GM21447 (cell line): ENCODE measurements around the gene ARL3.

Source experiments
- ATAC-seq: cut with Tn5 transposase; IDR thresholded peaks from one replicate; pipeline ENCODE4 v1.9.1; 2021; ENCODE audit not compliant: unreplicated experiment

Gene ARL3

GRCh38 chr10:102642736-102643335 lies 71.4 kb downstream of the ARL3 start:
- no peak for ATAC-seq

GRCh38 chr10:102641880-102642735 lies 72.1 kb downstream of the ARL3 start:
- ATAC-seq = peak; percentile 37

GRCh38 chr10:102641402-102641801 lies 72.8 kb downstream of the ARL3 start:
- ATAC-seq = no peak

GRCh38 chr10:102639537-102639936 lies 74.7 kb downstream of the ARL3 start:
- ATAC-seq = no peak

- ATAC-seq = no peak
Observed at GRCh38 chr10:102635377-102635776, 78.8 kb downstream of the ARL3 start.

GRCh38 chr10:102634686-102635085 lies 79.5 kb downstream of the ARL3 start:
- no peak for ATAC-seq

GRCh38 chr10:102633848-102634247 lies 80.3 kb downstream of the ARL3 start:
- ATAC-seq = no peak

- ATAC-seq = no peak
Observed at GRCh38 chr10:102633287-102633686, 80.9 kb downstream of the ARL3 start.

- ATAC-seq = no peak
Observed at GRCh38 chr10:102632394-102633111, 81.6 kb downstream of the ARL3 start.

GRCh38 chr10:102631525-102632393 lies 82.4 kb downstream of the ARL3 start:
- ATAC-seq = no peak

- no peak for ATAC-seq
Observed at GRCh38 chr10:102630663-102631062, 83.5 kb downstream of the ARL3 start.

GRCh38 chr10:102629661-102630614 lies 84.3 kb downstream of the ARL3 start:
- ATAC-seq = no peak

GRCh38 chr10:102628451-102628911 lies 85.7 kb downstream of the ARL3 start:
- no peak for ATAC-seq

- no peak for ATAC-seq
Observed at GRCh38 chr10:102627736-102628293, 86.4 kb downstream of the ARL3 start.

- ATAC-seq = no peak
Observed at GRCh38 chr10:102627291-102627735, 86.9 kb downstream of the ARL3 start.

- ATAC-seq = no peak
Observed at GRCh38 chr10:102626026-102626685, 88.0 kb downstream of the ARL3 start.

GRCh38 chr10:102624751-102625645 lies 89.2 kb downstream of the ARL3 start:
- no peak for ATAC-seq

GRCh38 chr10:102624094-102624493 lies 90.1 kb downstream of the ARL3 start:
- no peak for ATAC-seq
